Activated CD8-positive, alpha-beta memory T cell treated with anti-CD3 and anti-CD28 coated beads for 24 hours (primary cell): ENCODE results near the gene ITPKC.

ENCODE experiments used
- DNase-seq: peaks from one replicate; pipeline ENCODE4 v3.0.0-alpha.2; 2020

The ITPKC gene

DNA sequence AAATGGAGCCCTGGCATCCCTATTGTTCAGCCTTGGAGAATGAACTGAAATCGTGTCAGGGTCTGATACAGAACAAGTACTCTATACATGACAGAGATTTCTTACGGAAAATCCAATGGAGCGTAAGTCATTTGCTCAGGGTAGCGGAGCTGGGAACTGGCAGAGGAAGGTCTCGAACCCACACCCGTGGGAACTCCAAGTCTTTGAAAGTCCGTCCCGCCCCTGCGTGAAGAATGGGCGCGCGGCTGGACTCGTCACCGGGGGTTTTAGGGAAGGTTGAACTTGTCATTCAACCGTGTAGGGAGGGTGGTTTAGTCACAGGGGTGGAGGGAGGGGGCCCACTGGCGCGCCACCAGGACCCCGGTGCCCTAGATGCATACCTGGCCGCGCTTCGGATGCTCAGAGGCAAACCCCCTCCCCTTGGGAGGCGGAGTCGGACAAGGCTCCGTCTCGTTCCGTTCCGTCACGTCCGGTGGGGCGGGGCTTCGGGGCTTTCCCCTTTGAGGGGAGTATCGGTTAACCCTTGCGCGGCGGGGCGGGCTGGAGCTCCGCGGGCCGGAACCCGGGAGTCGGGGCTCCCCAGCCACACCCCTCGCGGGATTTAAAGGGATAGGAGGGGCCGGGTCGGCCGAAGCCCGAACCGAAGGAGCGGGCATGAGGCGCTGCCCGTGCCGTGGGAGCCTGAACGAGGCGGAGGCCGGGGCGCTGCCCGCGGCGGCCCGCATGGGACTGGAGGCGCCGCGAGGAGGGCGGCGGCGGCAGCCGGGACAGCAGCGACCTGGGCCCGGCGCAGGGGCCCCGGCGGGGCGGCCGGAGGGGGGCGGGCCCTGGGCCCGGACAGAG is at the start of gene ITPKC, which contains the start of gene COQ8B:
ITPKC (plus strand) TSS at position 631 of the 843 bp plus-strand sequence; CDS start at position 655, 24 bp downstream.
COQ8B (minus strand) TSS at position 405 of the 843 bp plus-strand sequence. CDS start 2,254 bp downstream, outside the sequence.
- DNase-seq: peak; percentile 100

- no peak for DNase-seq
These were observed 49.3 kb upstream of the ITPKC start for GRCh38 chr19:40667602-40668001.

DNA sequence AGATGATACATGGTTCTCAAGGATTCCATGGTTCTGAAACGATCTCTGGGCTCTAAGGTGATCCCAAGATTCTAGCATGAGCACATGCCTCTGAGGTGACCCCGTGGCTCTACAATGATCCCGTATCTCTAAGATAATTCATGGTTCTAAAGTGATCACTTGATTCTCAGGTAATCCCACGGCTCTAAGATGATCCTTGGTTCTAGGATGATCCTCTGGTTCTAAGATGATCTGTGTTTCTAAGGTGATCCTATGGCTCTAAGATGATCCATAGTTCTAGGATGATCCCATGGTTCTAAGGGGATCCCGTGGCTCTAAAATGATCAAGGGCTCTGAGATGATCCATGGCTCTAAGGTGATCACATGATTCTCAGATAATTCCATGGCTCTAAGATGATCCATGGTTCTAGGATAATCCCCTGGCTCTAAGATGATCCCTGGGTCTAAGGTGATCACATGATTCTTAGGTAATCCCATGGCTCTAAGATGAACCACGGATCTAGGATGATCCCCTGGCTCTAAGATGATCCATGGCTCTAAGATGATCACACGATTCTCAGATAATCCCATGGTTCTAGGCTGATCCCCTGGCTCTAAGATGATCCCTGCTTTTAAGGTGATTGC is 47.8 kb upstream of the ITPKC start:
- no peak for DNase-seq

- no peak for DNase-seq
These were observed 45.5 kb upstream of the ITPKC start for GRCh38 chr19:40671404-40671803.

DNA sequence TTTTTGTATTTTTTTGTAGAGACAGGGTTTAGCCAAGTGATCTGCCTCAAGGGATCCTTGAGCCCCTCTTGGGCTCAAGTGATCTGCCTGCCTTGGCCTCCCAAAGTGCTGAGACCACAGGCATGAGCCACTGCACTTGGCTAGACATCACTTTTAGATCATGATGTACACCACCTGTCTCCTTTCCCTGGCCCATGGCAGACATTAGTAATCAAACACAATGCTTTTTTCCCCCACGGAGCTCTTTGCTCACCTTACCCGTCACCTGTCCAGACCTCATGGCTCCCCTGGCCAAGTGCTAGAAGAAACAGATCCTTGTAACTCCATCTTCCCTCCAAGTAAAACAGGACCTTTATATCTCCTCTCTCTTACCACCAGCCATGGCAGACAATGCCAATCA is 44.9 kb upstream of the ITPKC start:
- no peak for DNase-seq

DNA sequence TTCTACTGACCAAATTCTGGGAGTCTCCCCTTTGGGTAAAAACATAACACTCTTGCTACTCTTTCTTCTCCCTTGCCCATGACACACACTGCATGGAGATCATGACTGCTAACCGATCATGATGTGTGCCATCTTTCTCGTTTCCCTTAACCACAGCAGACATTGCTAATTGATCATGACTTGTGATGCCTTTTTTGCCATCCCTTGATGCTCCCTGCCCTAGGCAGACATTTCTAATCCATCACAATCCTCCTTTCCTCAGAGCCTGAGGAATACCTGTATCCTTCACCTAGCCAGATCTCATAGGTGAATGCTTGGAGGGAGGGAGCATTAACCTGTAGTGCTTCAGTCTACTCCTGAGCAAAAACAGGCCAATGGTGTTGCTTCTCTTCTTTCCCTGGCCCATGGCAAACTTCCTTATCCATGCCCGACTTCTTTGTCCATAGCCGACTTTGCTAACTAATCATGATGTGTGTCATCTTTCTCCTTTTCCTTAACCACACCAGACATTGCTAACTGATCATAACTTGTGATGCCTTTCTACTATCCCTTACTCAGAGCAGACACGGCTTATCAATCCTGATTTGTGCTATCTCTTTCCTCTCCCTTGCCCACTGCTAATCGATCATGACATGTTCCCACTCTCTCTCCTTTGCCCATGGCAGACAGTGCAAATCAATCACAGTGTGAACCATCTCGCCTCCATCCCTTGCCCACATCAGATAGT is 44.2 kb upstream of the ITPKC start:
- no peak for DNase-seq

DNA sequence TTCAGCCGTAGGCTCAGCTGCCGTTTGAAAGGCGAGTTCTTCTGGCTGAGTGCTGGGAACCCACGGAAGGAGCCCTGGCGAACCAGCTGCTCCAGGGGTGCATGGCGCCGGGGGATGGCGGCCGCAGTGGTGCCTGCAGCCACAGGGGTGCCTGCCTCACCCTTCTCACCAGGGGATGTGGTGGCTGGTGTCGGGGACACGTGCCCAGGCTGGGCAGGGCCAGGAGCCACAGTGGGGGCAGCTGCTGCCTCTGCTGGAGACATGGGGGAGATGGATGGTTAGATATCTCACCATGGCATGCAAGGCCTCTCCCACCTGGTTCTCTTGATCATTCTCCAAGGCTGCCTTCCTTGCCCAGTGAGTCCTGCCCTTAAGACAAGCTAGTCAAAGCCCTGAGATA is 43.5 kb upstream of the ITPKC start:
- no peak for DNase-seq

DNA sequence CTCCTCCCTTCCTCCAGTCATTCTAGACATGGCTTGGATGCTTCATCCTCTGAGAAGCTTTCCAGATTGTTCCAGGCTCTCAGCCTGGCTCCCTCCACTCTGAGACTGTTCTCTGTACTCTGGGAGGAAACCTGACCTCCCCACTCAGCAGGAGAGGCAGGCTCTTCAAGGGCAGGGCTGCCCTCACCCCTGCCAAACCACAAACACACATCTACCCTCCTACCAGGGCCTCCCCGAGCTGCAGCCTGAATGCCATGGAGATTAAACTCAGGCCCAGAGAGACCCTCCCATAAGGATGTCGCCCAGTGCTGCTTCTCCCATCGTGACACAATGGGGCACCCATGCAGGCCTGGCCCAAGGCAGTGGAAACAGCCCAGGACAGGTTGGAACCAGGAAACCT is 42.6 kb upstream of the ITPKC start:
- no peak for DNase-seq

GRCh38 chr19:40677156-40677555 is 39.8 kb upstream of the ITPKC start:
- no peak for DNase-seq

DNA sequence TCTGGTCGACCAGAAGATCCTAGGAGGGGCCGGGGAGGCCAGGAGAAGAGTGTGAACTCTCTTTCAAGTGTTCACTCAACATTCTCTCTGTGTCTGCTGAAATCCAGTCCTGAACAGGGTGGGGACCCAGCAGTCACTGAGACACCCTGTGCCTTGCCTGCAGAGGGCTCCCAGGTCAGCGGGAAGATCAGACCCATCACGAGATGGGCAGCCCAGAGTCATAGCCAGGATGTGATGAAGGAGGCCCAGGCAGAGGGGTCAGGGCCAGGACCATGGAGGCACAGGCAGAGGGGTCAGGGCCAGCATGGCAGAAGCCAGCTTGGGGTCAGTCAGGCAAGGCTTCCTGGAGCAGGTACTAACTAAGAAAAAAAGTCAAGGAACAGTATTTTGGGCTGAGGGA is 35.9 kb upstream of the ITPKC start:
- no peak for DNase-seq

- DNase-seq: no peak
These were observed 34.4 kb upstream of the ITPKC start for GRCh38 chr19:40682431-40682964.

GRCh38 chr19:40683437-40683836 is 33.5 kb upstream of the ITPKC start:
- DNase-seq: no peak

DNA sequence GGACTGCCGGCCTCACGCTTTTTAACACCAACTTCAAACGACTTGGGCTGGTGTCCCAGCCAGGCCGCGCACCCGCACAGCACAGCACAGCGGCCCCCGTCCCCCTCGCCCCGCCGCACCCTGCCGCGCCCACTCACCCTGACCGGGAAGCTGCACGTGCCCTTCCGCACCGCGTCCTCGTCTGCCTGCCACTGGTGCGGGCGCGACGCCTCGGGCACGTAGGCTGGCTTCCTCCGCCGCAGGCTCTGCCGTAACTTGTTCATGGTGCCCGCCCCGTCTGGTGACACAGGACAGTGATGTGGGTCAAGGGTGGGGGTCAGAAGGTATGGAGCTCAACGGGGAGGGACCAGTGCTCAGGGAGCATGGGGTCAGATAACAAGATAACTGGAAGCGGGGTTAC is 32.6 kb upstream of the ITPKC start:
- no peak for DNase-seq

GRCh38 chr19:40685016-40685526 is 31.8 kb upstream of the ITPKC start:
- DNase-seq: no peak

DNA sequence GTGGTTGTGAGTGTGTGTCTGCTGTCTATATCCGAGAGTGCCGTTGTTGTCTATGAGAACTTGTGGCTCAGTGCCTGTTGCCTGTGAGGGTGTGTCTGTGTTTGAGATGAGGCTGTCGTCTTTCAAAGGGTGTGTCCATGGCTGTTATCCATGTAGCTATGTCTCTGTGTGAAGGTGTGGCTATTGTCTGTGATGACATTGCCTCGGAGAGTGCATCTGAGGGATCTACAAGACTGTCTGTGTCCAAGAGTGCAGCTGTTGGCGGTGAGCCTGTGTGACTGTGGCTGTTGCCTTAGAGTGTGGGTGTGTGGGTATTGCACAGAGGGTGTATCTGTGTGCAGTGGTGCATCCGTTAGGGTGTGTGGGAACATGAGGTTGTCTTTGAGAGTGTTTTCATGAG is 31.3 kb upstream of the ITPKC start:
- no peak for DNase-seq

GRCh38 chr19:40686882-40687524 is 29.9 kb upstream of the ITPKC start:
- no peak for DNase-seq

DNA sequence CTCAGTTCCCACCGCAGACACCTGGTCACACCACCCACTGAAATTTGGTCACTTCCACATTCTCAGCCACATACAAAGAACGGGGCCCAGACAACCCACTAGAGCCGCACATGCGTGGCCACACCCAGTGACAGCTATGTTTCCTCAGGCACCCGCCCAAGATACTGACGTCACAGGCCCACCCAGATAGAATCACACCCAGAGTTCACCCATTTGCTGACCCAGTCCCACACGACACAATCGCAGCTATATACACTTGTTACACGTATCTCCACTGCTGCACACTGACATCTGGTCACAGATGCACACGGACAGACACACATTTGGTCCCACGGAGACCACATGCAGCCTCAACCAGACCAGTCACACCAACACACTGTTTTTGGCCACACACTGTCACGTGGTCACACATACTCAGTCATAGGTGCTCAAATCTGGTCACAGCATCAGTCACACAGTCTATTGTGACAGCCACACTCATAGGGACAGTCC is 29.3 kb upstream of the ITPKC start:
- DNase-seq: no peak

DNA sequence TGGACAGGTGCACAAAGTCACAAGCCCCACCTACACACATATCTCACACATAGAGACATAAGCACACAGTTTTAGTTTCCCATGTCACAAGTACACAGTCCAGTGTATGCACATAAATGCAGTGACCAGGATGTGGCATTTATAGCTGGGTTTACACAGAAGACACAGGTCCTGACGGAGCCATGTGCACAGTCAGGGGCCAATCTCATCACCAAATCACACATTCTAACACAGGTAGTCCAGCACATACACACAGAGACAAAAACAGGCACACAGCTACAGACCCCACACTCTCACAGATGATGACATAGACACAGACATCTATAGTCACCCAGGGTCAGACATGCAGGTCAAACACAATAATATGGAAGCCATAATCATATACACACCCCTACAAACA is 28.6 kb upstream of the ITPKC start:
- no peak for DNase-seq

- DNase-seq: no peak
These were observed 27.9 kb upstream of the ITPKC start for GRCh38 chr19:40688987-40689338.

- DNase-seq: no peak
These were observed 27.4 kb upstream of the ITPKC start for GRCh38 chr19:40689339-40690049.

DNA sequence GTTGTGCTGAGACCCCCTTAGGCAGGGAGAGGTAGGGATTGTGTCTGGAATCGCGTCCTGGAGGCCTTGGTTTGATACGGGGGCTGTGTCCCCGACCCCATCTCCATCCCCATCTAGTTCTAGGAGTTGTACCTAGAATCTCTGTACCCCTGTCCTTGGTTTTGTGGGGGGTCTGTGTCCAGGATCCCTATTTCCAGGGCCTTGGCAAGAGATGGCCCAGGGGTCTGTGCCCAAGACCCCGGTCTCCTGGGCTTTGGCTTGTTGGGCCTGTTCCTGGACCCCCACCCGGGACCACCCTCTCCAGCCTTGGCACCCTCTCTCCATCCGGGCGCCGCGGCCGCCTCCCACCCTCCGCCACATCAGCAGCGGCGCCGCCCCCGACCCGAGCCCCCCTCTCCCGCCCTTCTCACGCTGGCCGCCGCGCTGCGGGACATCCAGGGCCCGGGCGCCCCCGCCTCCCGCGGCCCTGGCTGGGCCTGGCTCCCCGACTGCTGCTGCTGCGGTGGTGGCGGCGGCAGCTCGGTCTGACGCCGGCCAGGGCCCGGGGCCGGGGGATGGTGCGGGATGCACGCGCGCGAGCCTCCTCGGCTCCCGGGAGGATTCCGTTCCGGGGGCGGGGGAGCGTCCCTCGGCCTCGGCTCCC is 26.7 kb upstream of the ITPKC start, which contains the start of gene NUMBL:
NUMBL (minus strand) TSS at position 602 of the 643 bp plus-strand sequence; CDS start at position 434, 168 bp downstream.
- DNase-seq: no peak
